Mesothelial cell of epicardium (in vitro differentiated cells): ENCODE measurements around the gene GDPD5. TPM values are rescaled to one million over a fixed set of nuclear protein-coding genes. Genes with fewer than 3 reads are reported as not detected.

Experiments used
- DNase-seq, 2 experiments: peaks; one replicate each; pipeline ENCODE4 v3.0.0; 2021; ENCODE audit warnings: low spot score in 2 of 2; ENCODE audit not compliant: unreplicated experiment in 2 of 2
- H3K27ac Mint-ChIP-seq: 2 replicates; pipeline ENCODE4 v1.8.0; 2021; ENCODE audit warnings: mixed read lengths
- H3K27me3 Mint-ChIP-seq: 2 replicates; pipeline ENCODE4 v1.8.0; 2021; ENCODE audit warnings: low read depth, mixed read lengths
- H3K36me3 Mint-ChIP-seq: 2 replicates; pipeline ENCODE4 v1.8.0; 2021; ENCODE audit warnings: mixed read lengths
- H3K4me1 Mint-ChIP-seq: 2 replicates; pipeline ENCODE4 v1.8.0; 2021; ENCODE audit warnings: mixed read lengths
- H3K4me3 Mint-ChIP-seq: 2 replicates; pipeline ENCODE4 v1.8.0; 2021; ENCODE audit warnings: mild to moderate bottlenecking, moderate library complexity, mixed read lengths
- H3K9me3 Mint-ChIP-seq: 2 replicates; pipeline ENCODE4 v1.8.0; 2021; ENCODE audit warnings: mixed read lengths
- CTCF ChIP-seq: fragments of 200-600 bp; sonication (generic); IDR thresholded peaks from one replicate; pipeline ENCODE4 v1.5.0; 2021; ENCODE audit warnings: antibody characterized with exemption; ENCODE audit not compliant: unreplicated experiment
- total RNA-seq: library from RNA; stranded (reverse); gene quantifications from 3 replicates; pipeline ENCODE4 v1.2.1, GENCODE V29; 2021

GDPD5 gene
- total RNA-seq, 1 donor from 2014 or later: 8.1 TPM

DNA sequence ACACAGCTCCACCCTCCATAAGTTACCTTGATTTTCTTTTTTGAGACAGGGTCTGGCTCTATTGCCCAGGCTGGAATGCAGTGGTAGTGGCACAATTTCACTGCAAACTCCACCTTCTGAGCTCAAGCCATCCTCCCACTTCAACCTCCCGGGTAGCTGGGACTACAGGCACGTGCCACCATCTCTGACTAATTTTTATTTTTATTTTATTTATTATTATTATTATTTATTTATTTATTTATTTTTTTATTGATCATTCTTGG lies 116.9 kb downstream of the GDPD5 start:
- H3K9me3 Mint-ChIP-seq: no peaks in the 10 kb centered on the region
- no peak overlapping the region for H3K4me3 Mint-ChIP-seq
- H3K36me3 Mint-ChIP-seq: peaks cover 30% of the 10 kb centered on the region
- H3K4me1 Mint-ChIP-seq: no peaks in the 10 kb centered on the region
- TF ChIP-seq CTCF: no peak
- no peak overlapping the region for H3K27ac Mint-ChIP-seq
- DNase-seq: no peak
- H3K27me3 Mint-ChIP-seq: no peaks in the 10 kb centered on the region

- Mint-ChIP-seq H3K27me3 (no peaks in the 10 kb centered on the region), H3K9me3 (no peaks in the 10 kb centered on the region), H3K4me1 (peaks cover 20% of the 10 kb centered on the region), H3K27ac (no peak overlapping the region), H3K36me3 (peaks cover 48% of the 10 kb centered on the region), H3K4me3 (no peak overlapping the region)
- no peak for TF ChIP-seq CTCF
- no peak for DNase-seq
Measured at GRCh38 chr11:75406338-75406777, 119.4 kb downstream of the GDPD5 start.

- no peak for TF ChIP-seq CTCF
- no peak overlapping the region for H3K4me3 Mint-ChIP-seq
- peaks cover 50% of the 10 kb centered on the region for H3K36me3 Mint-ChIP-seq
- DNase-seq: no peak
- no peaks in the 10 kb centered on the region for H3K9me3 Mint-ChIP-seq
- H3K27ac Mint-ChIP-seq: no peak overlapping the region
- no peaks in the 10 kb centered on the region for H3K27me3 Mint-ChIP-seq
- H3K4me1 Mint-ChIP-seq: peaks cover 31% of the 10 kb centered on the region
Measured at GRCh38 chr11:75403983-75404658, 121.6 kb downstream of the GDPD5 start.

DNA sequence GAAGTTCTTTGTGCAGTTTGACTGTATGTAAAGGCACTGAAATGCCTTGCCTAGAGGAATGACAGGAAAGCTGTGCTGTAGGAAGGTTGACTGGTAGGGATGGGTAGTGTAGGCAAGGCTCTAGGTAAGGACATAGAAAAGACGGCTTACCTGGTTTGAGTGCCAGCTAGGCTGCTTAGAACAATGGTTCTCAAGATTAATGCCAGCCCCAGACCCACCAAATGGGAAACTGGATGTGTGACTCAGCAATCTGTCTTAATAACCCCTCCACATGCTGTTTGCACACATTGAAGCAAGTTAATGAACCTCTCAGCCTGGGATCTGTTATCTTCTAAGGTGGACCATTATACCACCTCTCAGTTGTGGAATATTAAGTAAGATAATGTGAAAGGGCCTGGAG lies 122.7 kb downstream of the GDPD5 start:
- Mint-ChIP-seq H3K27me3 (no peaks in the 10 kb centered on the region), H3K4me1 (peaks cover 32% of the 10 kb centered on the region), H3K4me3 (peak overlapping the region; percentile 41), H3K36me3 (peaks cover 46% of the 10 kb centered on the region), H3K9me3 (no peaks in the 10 kb centered on the region), H3K27ac (peak overlapping the region; percentile 69)
- no peak for TF ChIP-seq CTCF
- DNase-seq: no peak

DNA sequence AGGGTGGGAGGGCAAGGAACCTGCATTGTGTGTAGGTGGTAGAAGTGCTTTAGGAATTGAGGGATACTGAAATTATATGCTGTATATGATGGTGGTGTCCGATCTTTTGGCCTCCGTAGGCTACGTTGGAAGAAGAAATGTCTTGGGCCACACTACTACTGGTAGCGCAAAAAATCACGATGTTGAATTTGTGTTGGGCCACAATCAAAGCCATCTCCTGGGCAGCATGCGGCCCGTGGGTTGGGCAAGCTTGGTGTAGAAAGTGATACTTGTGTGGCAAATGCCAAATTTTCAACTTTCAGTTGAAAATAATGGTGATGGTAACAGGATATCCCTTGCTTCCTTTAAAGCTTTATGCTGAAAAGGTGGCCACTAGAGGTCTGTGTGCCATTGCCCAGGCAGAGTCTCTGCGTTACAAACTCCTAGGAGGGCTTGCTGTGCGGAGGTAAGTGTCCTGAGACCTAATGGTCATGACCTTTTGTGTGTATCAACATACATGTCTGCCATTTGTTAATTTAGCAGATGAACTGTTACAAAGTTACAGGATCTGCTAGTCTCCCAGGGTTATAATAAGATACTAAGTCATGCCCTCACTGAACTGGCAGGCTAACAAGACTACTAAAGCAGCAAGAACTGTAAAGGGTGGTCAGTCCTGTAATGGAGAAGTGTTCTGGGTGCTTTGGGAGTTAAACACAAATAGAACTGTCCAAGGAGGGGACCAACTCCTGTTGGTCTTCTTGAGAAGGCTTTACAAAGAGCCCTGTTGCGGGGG lies 123.6 kb downstream of the GDPD5 start:
- DNase-seq: no peak
- Mint-ChIP-seq H3K27me3 (no peaks in the 10 kb centered on the region), H3K36me3 (peaks cover 41% of the 10 kb centered on the region), H3K4me3 (peak overlapping the region; percentile 98), H3K27ac (peak overlapping the region; percentile 69), H3K4me1 (peaks cover 32% of the 10 kb centered on the region), H3K9me3 (no peaks in the 10 kb centered on the region)
- no peak for TF ChIP-seq CTCF
